Panc1 (cell line): Measurements from ENCODE around the gene PLCH1. TPM values are rescaled to one million over a fixed set of nuclear protein-coding genes. Genes with fewer than 3 reads are reported as not detected.

ENCODE experiments used
- ATAC-seq: fragments of 200-7000 bp; cut with Tn5 transposase; 2 replicates; pipeline ENCODE4 v1.9.1; 2020; ENCODE audit warnings: mild to moderate bottlenecking, moderate library complexity
- BruUV-seq: library from RNA; stranded (reverse); fragments of 400-500 nt; replicated peaks from 2 replicates; lab custom pipeline; 2021; lab: Mats Ljungman, UMichigan
- CTCF ChIA-PET: fragments of 300-600 bp; sonication (Branson Sonifier 250); formaldehyde crosslinking; loops from one replicate; lab custom pipeline; 2022; ENCODE audit warnings: antibody characterized with exemption; lab: Charles Lee
- POLR2A ChIA-PET: fragments of 300-600 bp; sonication (Branson Sonifier 250); formaldehyde crosslinking; loops from one replicate; lab custom pipeline; 2022; ENCODE audit warnings: antibody characterized with exemption; lab: Charles Lee
- DNase-seq: peaks from one replicate; pipeline ENCODE4 v3.0.0-alpha.2; 2010; ENCODE audit warnings: low read depth, low spot score
- H3K27ac ChIP-seq: 2 replicates; pipeline ENCODE4 v1.5.1; 2011; ENCODE audit warnings: mild to moderate bottlenecking, low read length, inconsistent platforms
- H3K27me3 ChIP-seq: fragments of 200-500 bp; sonication (Bioruptor generic); 2 replicates; pipeline ENCODE4 v1.6.0; 2014; ENCODE audit warnings: low read length, inconsistent platforms; ENCODE audit not compliant: control insufficient read depth, insufficient read depth
- H3K36me3 ChIP-seq: fragments of 200-500 bp; sonication (Bioruptor generic); 2 replicates; pipeline ENCODE4 v1.5.1; 2014; ENCODE audit warnings: inconsistent platforms, mild to moderate bottlenecking, low read length, moderate library complexity; ENCODE audit not compliant: control insufficient read depth, insufficient read depth
- H3K4me1 ChIP-seq: 2 replicates; pipeline ENCODE4 v1.5.1; 2011; ENCODE audit warnings: inconsistent platforms, mild to moderate bottlenecking, low read length, moderate library complexity; ENCODE audit not compliant: control insufficient read depth, insufficient read depth
- H3K4me3 ChIP-seq, 2 experiments: 2 replicates each; pipeline ENCODE4 v1.5.1; 2011 to 2012; ENCODE audit warnings: low read depth in 2 of 2, low read length in 2 of 2, mild to moderate bottlenecking in 2 of 2, inconsistent platforms in 1 of 2, moderate library complexity in 1 of 2
- H3K9me3 ChIP-seq: fragments of 200-500 bp; sonication (Bioruptor generic); 2 replicates; pipeline ENCODE4 v1.5.1; 2014; ENCODE audit warnings: low read depth, mild to moderate bottlenecking, inconsistent platforms, low read length, moderate library complexity; ENCODE audit not compliant: control insufficient read depth, insufficient read depth
- POLR2AphosphoS5 ChIP-seq: IDR thresholded peaks from 2 replicates; pipeline ENCODE4 v1.6.1; 2012; ENCODE audit warnings: mild to moderate bottlenecking, low read depth, low read length, moderate library complexity
- SIN3A ChIP-seq: IDR thresholded peaks from 2 replicates; pipeline ENCODE4 v1.6.1; 2012; ENCODE audit warnings: low read depth, mild to moderate bottlenecking, low read length, moderate library complexity, borderline replicate concordance; ENCODE audit not compliant: insufficient read depth
- TCF7L2 ChIP-seq: IDR thresholded peaks from 2 replicates; pipeline ENCODE4 v1.6.1; 2011; ENCODE audit warnings: mild to moderate bottlenecking, low read depth, low read length, inconsistent platforms
- in situ Hi-C: cut with HindIII; loops from 2 replicates; pipeline ENCODE4 v1.10.0; 2016; ENCODE audit warnings: low sequenced_read_pairs, low pct_unique_long_range_greater_than_20kb
- intact Hi-C: fragments of 100-400 bp; cut with micrococcal nuclease; formaldehyde crosslinking; loops from one replicate; pipeline ENCODE4 v1.10.0; 2022; ENCODE audit not compliant: unreplicated experiment
- total RNA-seq: library from RNA; stranded (reverse); gene quantifications from one replicate; pipeline ENCODE4 v1.2.1, GENCODE V29; 2021; ENCODE audit not compliant: unreplicated experiment
- TF ChIP-seq, protein P1 (sequence below): fragments of 450-650 bp; IDR thresholded peaks from 2 replicates; pipeline ENCODE4 v1.5.1; 2017; ENCODE audit warnings: mild to moderate bottlenecking
- TF ChIP-seq, protein P2 (sequence below), 2 experiments: IDR thresholded peaks; 2 replicates each; pipeline ENCODE4 v1.6.1; 2011 to 2012; ENCODE audit warnings: low read depth in 2 of 2, control low read depth in 1 of 2, low read length in 1 of 2, mild to moderate bottlenecking in 1 of 2, moderate library complexity in 1 of 2; ENCODE audit not compliant: insufficient read depth in 1 of 2

PLCH1 gene
- total RNA-seq, 1 experiment from 2014 or later: 0.03 TPM

DNA sequence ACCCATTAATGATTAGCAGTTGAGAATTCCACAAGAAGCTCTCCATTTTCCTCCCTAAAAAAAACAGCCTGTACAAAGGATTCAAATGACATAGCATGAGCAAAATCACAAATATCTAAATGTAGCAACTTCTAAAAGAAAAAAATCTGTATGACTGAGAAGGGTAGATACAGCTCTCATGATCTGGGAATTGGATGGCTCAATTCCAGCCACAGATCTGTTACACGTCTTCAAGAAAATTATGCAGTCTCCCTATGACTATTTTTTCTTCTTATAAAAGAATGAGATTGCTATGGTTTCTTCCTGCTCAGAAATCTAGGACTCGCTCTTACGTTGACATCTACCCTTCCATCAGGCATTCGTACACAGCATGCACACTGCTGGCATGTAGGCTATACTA, 71.5 kb downstream of the PLCH1 start:
- TF ChIP-seq TCF7L2: no peak
- no peak for TF ChIP-seq SIN3A
- TF ChIP-seq, protein P1, sequence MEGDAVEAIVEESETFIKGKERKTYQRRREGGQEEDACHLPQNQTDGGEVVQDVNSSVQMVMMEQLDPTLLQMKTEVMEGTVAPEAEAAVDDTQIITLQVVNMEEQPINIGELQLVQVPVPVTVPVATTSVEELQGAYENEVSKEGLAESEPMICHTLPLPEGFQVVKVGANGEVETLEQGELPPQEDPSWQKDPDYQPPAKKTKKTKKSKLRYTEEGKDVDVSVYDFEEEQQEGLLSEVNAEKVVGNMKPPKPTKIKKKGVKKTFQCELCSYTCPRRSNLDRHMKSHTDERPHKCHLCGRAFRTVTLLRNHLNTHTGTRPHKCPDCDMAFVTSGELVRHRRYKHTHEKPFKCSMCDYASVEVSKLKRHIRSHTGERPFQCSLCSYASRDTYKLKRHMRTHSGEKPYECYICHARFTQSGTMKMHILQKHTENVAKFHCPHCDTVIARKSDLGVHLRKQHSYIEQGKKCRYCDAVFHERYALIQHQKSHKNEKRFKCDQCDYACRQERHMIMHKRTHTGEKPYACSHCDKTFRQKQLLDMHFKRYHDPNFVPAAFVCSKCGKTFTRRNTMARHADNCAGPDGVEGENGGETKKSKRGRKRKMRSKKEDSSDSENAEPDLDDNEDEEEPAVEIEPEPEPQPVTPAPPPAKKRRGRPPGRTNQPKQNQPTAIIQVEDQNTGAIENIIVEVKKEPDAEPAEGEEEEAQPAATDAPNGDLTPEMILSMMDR: no peak
- TF ChIP-seq, protein P2, sequence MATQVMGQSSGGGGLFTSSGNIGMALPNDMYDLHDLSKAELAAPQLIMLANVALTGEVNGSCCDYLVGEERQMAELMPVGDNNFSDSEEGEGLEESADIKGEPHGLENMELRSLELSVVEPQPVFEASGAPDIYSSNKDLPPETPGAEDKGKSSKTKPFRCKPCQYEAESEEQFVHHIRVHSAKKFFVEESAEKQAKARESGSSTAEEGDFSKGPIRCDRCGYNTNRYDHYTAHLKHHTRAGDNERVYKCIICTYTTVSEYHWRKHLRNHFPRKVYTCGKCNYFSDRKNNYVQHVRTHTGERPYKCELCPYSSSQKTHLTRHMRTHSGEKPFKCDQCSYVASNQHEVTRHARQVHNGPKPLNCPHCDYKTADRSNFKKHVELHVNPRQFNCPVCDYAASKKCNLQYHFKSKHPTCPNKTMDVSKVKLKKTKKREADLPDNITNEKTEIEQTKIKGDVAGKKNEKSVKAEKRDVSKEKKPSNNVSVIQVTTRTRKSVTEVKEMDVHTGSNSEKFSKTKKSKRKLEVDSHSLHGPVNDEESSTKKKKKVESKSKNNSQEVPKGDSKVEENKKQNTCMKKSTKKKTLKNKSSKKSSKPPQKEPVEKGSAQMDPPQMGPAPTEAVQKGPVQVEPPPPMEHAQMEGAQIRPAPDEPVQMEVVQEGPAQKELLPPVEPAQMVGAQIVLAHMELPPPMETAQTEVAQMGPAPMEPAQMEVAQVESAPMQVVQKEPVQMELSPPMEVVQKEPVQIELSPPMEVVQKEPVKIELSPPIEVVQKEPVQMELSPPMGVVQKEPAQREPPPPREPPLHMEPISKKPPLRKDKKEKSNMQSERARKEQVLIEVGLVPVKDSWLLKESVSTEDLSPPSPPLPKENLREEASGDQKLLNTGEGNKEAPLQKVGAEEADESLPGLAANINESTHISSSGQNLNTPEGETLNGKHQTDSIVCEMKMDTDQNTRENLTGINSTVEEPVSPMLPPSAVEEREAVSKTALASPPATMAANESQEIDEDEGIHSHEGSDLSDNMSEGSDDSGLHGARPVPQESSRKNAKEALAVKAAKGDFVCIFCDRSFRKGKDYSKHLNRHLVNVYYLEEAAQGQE (IDR thresholded peaks at IDR 0.05; ENCODE audit: insufficient read depth in 1 of 2, low read depth in 2 of 2, low read length in 1 of 2): no peak
- TF ChIP-seq POLR2AphosphoS5: no peak
- Histone ChIP-seq H3K27ac (no peak overlapping the region), H3K4me1 (no peaks in the 10 kb centered on the region), H3K27me3 (peaks cover 8% of the 10 kb centered on the region), H3K36me3 (no peaks in the 10 kb centered on the region), H3K9me3 (no peaks in the 10 kb centered on the region), H3K4me3 (no peak overlapping the region)
- BruUV-seq: no TSS peak
- POLR2A ChIA-PET: no interaction called here
- in situ Hi-C loops (no loop called here), intact Hi-C loops (no loop called here)
- no peak for DNase-seq
- ATAC-seq: no peak
- CTCF ChIA-PET: no interaction called here

DNA sequence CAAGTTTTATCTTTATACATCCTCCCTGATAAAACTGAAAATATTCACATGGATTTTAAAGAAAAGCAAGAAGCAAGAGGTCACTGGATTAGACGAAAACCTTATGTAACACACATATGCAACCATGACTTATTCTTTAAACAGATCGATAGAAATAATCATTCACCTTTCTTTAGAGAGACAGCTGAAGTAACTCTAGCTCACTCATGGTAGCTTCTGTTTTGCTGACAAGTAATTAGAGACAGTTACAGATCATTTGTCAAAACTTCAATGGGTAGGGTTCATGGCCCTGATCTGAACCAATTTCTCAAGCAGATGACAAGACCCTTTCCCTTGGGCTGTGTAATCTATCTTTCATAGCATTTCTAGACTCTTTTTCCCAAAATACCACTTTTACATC, 74.5 kb downstream of the PLCH1 start:
- ChIA-PET POLR2A (no interaction called here), CTCF (no interaction called here)
- no peak overlapping the region for H3K27ac ChIP-seq
- no TSS peak for BruUV-seq
- intact Hi-C loops (no loop called here), in situ Hi-C loops (no loop called here)
- TF ChIP-seq, protein P2 (IDR thresholded peaks at IDR 0.05; ENCODE audit: insufficient read depth in 1 of 2, low read depth in 2 of 2, low read length in 1 of 2): no peak
- no peak for TF ChIP-seq POLR2AphosphoS5
- TF ChIP-seq SIN3A: no peak
- TF ChIP-seq, protein P1: no peak
- TF ChIP-seq TCF7L2: no peak
- no peaks in the 10 kb centered on the region for H3K36me3 ChIP-seq
- DNase-seq: no peak
- H3K27me3 ChIP-seq: peaks cover 4% of the 10 kb centered on the region; the same call in 1 of the 2 replicates
- H3K4me3 ChIP-seq: no peak overlapping the region
- H3K4me1 ChIP-seq: no peaks in the 10 kb centered on the region
- no peaks in the 10 kb centered on the region for H3K9me3 ChIP-seq
- no peak for ATAC-seq
